GM23248 (cell line): ENCODE measurements around the gene SH3RF1.

ENCODE experiments used
- EZH2 ChIP-seq: fragments of 200-600 bp; sonication (generic); IDR thresholded peaks from 2 replicates; pipeline ENCODE4 v1.6.1; 2018; ENCODE audit warnings: antibody characterized with exemption, mild to moderate bottlenecking; ENCODE audit not compliant: insufficient read depth, poor library complexity, severe bottlenecking
- EZH2phosphoT487 ChIP-seq: fragments of 200-600 bp; sonication (generic); IDR thresholded peaks from 2 replicates; pipeline ENCODE4 v1.6.1; 2018; ENCODE audit warnings: antibody characterized with exemption, moderate library complexity, mild to moderate bottlenecking, low read depth; ENCODE audit not compliant: insufficient read depth

DNA sequence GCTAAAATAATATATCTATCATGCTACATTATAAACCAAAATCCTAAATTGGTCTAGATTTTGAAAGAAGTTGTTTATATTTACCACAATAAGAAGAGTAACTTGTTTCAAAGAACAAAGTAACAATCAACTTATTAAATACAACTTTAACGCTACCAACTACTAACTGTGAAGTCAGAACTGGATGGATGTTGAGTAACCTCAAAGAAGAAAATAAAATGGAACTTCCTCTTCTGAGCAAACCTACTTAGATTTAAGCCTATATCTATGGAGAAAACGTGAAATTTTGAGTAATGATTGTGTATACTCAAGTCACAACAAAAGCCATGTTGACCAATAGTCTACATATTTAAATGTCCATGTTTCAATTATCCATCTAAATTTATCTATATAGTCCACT lies 25.7 kb downstream of the SH3RF1 start:
- TF ChIP-seq EZH2 (no peak), EZH2phosphoT487 (no peak)
